A549 (cell line): ENCODE measurements around the gene RERE.

Source experiments
- CTCF ChIP-seq: fragments of >200 bp; sonication (Bioruptor Twin); formaldehyde crosslinking; IDR thresholded peaks from 3 replicates; pipeline ENCODE4 v1.5.1; 2016
- EHMT2 ChIP-seq: fragments of 200-600 bp; sonication (generic); IDR thresholded peaks from 2 replicates; pipeline ENCODE4 v1.6.1; 2016; ENCODE audit warnings: antibody characterized with exemption, low read depth, mild to moderate bottlenecking, moderate library complexity
- EP300 ChIP-seq, 2 experiments: fragments of >200 bp; sonication (Bioruptor Twin); formaldehyde crosslinking; IDR thresholded peaks; 2 replicates in 1 of 2; 3 replicates in 1 of 2; pipeline ENCODE4 v1.6.1; 2016 to 2017
- JUN ChIP-seq, 2 experiments: fragments of >200 bp; sonication (Bioruptor Twin); formaldehyde crosslinking; IDR thresholded peaks; 2 replicates in 1 of 2; 3 replicates in 1 of 2; pipeline ENCODE4 v1.6.1; 2016 to 2017
- MAX ChIP-seq: IDR thresholded peaks from 2 replicates; pipeline ENCODE4 v1.6.1; 2012
- MAZ ChIP-seq: fragments of 150-350 bp; IDR thresholded peaks from 2 replicates; pipeline ENCODE4 v1.6.1; 2014; ENCODE audit warnings: antibody characterized with exemption, low read depth, low read length, borderline replicate concordance
- MYC ChIP-seq: IDR thresholded peaks from 2 replicates; pipeline ENCODE4 v1.6.1; 2012; ENCODE audit warnings: mild to moderate bottlenecking, inconsistent platforms, low read length, improper control_type of control experiment, borderline replicate concordance
- PBX3 ChIP-seq: IDR thresholded peaks from 2 replicates; pipeline ENCODE4 v1.6.1; 2012
- POLR2A ChIP-seq: IDR thresholded peaks from 2 replicates; pipeline ENCODE4 v1.6.1; 2012; ENCODE audit warnings: mild to moderate bottlenecking, low read length
- POLR2AphosphoS2 ChIP-seq: conservative IDR thresholded peaks from 2 replicates; pipeline ENCODE4 v1.6.1; 2012; ENCODE audit warnings: low read length, improper control_type of control experiment, inconsistent platforms
- REST ChIP-seq: fragments of 200-600 bp; sonication (generic); IDR thresholded peaks from 2 replicates; pipeline ENCODE4 v1.6.1; 2016; ENCODE audit warnings: antibody characterized with exemption, mild to moderate bottlenecking, moderate library complexity

- no peak for TF ChIP-seq POLR2A
- TF ChIP-seq EP300 (IDR thresholded peaks at IDR 0.05), result no peak
- no peak for TF ChIP-seq REST
- TF ChIP-seq CTCF, result no peak
- no peak for TF ChIP-seq MAZ
- no peak for TF ChIP-seq PBX3
- TF ChIP-seq JUN (IDR thresholded peaks at IDR 0.05), result no peak
- no peak for TF ChIP-seq POLR2AphosphoS2
- TF ChIP-seq MAX, result no peak
- TF ChIP-seq EHMT2, result no peak
- TF ChIP-seq MYC, result no peak
Observed at GRCh38 chr1:8428441-8428840, 389.0 kb downstream of the RERE start.
